NOMO-1 treated with DMSO at 0.1 percent for 48 hours (cell line): ENCODE measurements around the gene CDYL.
"Not testable (repeated sequence)": the region's sequence is repeated elsewhere in the genome, so short reads cannot be mapped to it uniquely, and the experiment has no call there.

Source experiments
- DNase-seq: peaks from one replicate; lab custom pipeline; 2025; ENCODE audit not compliant: unreplicated experiment; lab: John Stamatoyannopoulos, UW

Gene CDYL

DNA sequence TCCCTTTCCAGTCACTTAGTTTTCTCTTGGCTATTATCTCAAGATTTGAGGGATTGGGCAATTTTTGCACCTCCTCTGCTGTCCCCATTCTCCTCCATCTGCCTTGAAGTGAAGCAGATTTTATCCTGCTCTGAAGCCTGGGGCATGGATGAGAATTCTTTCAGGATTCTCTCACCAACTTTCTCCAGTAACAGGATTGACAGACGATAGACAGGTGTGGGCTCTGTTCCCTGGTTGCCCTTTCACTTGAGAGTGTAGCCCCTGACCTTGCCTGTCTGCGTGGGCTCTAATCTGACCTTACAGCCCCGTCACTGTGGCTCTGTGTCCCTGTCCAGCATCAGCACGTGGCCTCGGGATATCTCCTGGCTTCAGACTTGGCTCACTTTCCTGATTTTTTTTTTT, 27.1 kb downstream of the CDYL start:
- DNase-seq: no peak

DNA sequence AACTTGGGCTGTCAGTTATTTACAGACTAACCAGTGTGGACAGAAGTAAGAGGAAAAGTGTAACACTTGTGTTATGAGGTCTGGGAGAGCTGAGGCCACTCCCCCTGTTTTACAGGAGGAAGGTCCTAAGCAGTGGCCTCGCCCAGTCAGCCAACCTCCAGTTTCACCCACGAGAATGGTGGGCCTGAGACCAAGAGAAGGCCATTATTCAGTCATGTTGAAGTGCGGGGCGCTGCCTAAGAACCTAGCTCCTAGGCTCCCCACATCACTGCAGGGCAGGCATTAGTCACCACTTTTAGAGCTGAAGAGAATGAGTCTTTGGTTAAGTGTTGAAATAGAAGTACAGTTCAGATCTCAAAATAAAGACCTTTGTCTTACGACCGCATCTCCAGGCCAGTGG, 27.9 kb downstream of the CDYL start:
- no peak for DNase-seq

DNA sequence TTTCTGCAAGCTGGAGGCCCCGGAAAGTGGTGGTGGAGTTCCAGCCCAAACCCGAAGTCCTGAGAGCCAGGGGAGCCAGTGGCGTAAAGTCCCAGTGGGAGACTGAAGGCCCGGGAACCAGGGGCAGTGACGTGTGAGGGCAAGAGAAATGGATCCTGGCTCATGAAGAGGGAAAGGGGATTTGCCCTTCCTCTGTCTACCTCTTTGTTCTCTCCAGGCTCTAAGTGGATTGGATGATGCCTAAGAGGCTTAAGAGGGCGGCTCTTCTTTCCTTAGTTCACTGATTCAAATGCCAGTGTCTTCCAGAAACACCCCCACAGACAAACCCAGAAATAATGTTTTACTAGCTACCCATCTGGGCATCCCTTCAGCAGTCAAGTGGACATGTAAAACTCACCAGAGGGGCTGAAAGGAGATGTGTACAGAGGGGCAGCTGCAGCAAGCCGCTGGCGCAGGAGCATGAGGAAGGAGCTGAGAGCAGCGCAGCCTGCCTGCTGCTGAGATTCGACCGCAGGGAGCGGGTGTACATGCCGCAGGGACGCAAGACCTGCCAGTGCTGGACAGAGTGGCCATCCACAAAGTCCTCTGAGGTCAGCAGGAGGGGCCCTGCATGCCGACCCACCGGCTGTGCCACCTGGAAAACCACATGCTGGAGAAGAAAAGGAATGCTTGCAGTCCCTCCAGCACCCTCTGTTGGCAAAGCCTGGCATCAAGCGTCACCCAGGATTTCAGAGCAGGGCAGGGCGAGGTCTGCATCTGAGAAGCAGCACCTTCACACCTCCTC, 29.5 kb downstream of the CDYL start:
- no peak for DNase-seq

DNA sequence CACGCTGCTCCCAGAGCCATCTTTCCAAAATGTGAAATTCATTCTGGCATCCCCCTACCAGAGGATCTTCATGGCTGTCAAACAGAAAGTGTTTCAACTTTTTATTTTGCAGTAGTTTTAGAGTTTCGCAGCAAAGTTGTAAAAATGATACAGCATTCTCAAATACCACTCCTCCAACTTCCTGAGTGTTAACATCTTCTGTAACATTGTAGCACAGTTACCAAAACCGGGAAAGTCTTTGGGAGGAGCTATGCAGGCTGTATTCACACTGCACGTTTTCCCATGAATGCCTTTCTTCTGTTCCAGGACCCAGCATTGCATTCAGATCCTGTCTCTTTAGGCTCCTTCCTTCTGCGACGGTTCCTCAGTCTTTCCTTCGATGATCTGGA, 30.1 kb downstream of the CDYL start:
- no peak for DNase-seq

DNA sequence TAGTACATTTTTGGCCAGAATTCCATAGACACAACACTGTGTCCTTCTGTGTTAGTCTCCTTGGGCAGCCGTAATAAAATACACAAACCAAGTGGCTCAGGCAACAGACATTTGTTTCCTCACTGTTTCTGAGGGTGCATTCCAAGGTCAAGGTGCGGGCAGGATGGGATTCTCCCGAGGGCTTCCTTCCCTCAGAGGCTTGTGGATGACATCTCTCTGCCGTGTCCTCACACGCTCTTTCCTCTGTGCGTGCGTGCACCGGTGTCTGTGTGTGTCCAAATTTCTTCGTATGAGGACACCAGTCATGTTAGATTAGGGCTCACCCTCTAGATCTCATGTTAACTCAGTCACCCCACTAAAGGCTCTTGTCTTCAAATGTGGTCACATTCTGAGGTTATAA, 30.6 kb downstream of the CDYL start:
- no peak for DNase-seq

DNA sequence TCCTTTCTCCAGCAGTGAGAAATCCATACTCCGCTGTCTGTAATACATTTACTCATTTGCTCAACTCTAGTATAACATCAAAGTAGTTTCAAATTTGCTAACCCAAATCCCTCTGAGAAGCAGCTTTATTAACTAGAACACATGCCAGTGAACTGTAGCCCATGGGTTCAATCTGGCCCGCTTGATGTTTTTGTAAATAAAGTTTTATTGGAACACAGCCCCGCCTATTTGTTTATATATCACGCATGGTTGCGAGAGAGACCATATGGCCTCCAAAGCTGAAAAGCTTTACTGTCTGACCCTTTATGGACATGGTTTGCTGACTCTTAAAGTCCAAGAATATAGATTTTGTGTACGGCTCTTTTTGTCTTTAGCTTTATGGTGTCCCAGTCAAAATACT, 32.2 kb downstream of the CDYL start:
- DNase-seq: no peak

DNA sequence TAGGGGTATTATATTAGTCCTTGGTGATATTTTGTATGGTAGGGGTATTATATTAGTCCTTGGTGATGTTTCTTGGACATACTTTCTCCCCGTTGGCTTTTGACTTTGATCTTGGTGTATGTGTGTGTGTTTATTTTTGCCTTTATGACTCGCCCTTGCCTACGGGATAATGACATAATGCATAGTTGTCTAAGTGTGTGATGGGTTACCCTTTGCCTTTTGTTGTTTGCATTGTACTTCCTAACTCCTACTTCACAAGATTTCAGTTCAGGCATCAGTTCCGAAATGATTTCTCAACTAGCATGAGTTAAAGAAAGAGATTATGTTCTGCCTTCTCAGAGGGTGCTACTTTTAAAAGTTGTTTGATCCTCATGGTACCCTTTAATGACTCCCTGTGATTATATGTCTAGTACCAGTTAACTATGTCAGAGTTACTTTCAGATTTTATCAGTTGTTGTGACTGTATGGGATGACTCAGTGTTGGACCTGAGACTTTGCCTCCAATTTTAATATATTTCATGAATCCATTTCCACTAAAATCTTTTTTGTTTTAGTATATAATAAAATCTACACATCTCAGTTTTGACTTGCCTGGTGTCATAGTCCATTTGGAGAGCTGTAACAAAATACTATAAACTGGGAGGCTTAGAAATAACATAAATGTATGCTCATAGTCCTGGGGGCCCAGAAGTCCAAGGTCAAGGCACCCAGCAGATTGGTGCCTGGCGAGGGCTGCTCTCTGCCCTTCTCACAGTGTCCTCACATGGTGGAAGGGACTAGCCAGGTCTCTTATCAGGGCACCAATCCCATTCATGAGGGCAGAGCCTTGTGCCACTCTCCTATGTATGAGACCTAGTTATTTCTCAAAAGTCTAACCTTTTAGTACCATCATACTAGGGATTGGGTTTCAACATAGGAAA, 34.1 kb downstream of the CDYL start:
- no peak for DNase-seq

DNA sequence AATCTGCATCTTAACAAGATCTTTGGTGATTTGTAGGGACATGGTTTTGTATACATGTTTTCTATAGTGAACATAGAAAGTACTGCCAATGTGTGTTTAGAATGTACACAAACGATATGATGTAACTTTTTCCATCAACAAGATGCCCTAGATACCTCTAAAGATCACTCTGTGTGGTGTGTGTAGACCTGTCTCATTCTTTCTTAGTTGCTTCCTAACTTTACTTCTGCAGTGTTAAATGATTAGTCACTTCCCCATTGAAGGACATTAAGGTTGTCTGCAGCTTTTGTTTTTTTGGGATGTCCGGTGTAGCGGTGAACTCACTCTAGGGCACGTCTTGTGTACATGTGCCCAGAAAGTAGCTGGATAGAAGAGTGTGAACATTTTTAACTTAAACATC, 35.9 kb downstream of the CDYL start:
- DNase-seq: peak; percentile 57

DNA sequence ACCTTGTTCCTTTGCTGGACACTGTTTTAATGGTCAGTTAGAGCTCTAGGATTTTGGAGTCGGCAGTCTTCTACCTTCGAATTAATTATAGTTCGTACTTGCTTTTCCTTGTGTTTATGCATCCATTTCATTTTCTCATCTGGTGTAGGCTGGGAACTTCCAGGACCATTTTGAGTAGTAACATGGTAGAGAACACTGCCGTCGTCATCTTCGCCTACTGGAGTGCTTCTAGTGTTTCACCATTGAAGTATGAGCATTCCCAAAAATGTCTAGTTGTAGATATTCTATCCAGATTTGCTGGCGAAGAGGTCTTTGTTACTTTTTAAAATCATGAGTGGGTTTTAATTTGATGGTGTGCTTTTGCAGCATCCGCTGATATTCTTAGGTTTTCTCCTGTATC, 36.9 kb downstream of the CDYL start:
- no peak for DNase-seq

DNA sequence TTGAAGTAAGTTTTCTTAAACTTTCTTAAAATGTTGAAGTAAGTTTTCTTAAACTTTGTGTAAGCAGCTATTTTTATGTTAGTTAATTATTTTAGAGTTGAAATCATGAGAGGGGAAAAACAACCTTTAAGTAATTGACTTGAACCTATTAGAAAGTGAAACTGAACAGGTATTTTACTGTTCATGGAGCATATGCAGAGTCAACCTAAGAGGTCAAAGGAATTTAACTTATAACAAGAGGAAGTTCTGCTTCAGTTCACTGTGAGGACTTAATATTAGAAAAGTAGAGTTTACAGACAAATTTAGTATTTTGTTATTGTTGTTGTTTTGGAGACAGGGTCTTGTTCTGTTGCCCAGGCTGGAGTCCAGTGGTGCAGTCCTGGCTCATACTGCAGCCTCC, 38.0 kb downstream of the CDYL start:
- no peak for DNase-seq

DNA sequence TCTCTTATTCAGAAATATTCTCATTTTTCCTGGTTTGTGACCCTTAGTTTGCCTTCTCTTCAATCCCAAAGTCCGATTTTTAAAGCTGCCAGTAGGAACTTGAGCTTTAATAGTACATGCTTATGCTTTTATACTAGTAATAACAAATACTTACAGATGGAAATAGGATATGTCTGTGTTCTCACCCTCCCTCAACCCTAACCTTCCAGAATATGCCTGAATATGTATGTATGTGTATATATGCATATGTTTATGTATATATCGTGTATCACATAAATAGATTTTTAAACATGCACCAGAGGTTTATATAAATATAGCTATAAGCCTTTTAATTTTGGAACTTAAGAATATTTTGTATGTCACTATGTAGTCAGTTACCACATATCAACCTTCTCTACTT, 38.8 kb downstream of the CDYL start:
- no peak for DNase-seq

DNA sequence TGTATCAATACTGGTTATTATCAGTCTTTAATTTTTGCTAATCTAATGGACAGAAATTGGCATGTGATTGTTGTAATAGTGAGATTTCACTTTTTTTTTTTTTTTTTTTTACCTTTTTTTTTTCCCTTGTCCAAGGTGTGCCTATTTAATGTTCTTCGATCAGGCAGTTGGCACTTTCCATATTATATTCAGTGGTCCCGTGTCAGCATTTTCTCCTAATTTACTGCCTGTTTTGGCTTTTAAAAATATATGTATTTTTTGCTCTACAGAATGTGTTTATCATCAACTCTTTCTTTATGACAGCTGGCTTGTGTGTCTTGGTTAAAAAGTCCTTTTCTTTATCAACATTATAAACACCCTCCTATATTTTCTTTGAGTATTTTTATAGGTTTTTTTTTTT, 39.4 kb downstream of the CDYL start:
- no peak for DNase-seq

DNA sequence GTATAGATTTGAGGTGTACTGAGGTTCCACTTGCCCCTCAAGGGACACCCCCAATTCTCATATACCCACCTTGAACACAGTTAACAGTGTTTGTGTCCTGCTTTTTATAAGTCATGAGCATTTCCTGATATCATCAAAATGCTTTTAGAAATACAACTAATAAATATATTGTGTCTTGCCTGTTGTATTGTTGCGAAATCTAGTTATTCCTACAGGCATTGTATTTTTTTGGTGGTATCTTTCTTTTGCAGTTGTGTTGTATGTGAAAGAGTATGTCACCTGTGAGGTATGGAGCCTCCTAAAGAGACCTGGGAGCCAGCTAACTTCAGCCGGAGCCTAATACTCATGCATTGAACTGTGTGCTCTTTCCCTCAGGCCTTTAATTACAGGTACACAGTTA, 40.7 kb downstream of the CDYL start:
- no peak for DNase-seq

DNA sequence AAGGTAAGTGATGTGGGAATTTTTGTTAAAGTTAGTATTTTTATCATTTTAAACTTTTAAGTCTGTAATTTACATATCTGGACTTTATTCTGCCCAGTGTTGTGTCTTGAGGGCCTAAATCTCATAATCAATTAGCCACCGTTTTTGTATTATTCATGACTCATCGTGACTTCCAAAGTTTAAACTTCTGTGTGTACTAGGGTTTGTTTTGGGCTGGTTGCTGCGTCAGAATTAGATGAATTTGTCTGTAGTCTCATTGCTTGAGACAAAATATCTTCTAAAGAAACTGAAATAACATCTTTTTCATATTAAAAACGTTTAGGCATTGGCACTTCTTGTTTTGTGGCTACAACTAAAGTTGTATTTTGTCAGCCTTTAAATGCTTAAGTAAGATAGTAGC, 41.3 kb downstream of the CDYL start:
- DNase-seq: no peak

DNA sequence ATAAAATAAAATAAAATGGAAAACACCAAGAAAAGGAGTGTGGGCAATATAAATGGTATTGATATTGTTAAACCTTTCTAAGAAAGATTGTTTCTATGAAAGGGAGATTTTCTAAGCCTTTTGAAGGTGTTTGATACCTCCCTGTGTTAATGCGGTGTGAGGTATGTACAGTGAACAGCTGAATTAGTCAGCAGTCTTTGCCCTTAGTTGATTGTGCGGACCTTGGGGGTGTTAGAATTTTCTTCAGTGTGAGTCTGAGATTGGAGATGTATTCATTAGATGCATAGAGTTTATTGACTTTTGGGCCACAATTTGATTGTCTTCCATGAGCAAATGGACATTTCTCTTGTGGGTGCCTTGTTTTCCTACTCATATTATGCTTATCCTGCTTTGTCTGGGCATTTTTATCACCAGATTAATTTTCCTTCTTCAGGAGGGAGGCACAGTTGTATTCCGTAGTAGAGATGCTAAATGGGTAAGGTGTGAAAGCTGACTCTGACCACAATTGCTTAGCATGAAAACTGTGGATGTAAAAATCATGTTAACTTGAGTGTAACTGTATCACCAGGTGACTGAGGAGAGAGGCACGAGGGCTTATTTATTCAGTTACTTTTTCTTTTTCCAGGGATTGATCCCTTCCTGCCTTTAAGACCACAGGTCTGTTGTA, 42.2 kb downstream of the CDYL start:
- no peak for DNase-seq

DNA sequence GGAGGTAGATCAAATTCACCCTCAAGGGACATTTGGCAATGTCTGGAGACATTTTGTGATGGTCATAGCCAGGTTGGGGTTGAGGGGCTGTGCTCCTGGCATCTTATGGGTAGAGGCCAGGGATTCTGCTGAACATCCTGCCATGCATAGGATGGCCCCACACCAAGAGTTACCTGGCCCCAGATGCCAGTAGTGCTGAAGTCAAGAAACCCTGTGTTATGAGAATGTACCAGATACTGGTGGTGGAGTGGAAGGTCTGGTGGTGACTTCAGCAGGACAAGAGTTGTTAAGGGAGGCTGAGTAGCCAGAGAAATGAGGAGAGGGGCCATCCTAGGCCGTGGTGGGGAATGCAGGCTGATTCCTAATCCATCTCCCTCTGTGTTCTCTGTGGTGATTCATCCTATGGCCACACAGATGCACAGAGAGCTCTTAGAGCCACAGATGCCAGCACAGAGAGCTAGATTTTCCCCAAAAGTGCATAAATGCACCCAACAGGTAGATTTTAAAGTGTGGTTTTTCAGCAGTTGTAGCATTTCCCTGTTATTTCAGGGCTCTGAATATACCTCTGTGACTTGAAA, 43.6 kb downstream of the CDYL start:
- no peak for DNase-seq

DNA sequence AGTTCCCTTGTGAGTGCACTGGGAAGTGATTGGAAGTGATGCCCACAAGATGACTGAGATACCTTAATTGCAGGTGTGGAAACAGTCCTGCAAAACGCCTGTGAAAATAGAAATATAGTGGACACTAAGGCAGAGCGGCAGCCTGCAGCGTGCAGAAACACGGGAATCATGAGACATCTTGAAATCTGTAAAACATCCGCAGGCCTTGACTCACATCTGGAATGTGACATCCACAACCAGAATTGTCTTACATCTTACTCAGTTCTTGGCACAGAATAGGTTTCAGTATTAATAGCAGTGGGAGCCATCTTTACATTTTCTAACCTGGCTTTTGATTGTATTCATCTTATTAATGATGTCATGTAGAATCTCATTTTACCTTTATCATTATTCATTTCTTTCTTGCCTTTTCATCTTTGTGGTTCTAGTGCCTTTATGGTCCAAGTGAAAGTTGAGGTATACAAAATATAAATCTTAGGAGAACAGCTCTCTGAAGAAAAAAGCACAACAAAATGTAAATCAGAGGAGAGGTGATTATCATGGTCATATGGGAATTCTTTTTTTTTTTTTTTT, 44.6 kb downstream of the CDYL start:
- DNase-seq: no peak

DNA sequence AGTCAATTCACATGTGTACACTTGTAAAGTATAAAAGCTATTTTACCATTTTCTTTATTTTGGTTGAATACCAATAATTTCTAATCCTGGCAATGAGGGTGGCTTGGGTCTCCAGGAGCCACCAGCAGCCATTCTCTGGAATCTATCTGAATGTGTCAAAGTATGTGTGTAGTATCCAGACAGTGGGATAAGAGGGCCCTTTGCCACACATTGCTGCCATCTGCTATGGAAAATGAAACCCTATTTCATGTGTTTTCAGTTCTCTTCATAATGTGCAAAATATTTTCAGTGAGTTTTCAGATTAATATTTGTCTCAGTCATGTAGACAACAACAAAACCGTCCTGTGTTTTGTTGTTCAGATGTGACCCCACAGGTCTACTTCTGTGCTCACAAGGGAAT, 46.3 kb downstream of the CDYL start:
- no peak for DNase-seq

DNA sequence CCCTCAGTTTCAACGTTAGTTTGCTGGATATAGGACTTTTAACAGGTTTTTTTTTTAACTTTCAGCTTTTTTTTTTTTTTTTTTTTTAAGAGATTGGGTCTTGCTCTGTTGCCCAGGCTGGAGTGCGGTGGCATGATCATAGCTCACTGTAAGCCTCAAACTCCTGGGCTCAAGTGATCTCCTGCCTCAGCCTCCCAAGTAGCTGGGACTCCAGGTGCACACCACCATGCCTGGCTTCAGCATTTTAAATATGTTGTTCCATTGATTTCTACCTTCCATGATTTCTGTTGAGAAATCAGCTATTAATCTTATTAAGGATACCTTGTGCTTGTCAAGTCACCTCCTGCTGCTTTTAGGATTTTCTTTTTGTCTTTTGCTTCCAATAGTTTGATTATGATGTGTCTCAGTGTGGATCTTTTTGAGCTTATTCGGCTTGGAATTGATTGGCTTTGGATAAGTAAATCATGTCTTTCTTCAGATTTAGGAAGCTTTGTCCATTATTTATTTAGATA, 52.0 kb downstream of the CDYL start:
- no peak for DNase-seq

DNA sequence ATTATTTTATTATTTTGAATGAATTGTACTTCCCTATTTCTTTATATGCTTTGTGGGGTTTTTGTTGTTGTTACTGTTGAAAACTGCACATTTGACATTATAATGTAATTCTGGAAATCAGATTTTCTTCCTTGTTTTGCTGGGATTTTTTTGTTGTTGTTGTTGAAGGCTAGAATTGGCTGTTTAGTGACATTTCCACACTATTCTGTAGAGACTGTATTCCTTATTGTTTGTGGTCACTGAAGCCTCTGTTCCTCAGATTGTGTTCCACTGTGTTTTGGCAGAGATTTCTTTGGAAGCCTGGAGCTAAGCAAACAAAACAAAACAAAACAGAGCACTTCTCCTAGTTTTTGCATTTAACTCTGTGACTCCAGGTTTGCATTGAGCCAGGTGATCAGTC, 52.9 kb downstream of the CDYL start:
- DNase-seq: no peak

DNA sequence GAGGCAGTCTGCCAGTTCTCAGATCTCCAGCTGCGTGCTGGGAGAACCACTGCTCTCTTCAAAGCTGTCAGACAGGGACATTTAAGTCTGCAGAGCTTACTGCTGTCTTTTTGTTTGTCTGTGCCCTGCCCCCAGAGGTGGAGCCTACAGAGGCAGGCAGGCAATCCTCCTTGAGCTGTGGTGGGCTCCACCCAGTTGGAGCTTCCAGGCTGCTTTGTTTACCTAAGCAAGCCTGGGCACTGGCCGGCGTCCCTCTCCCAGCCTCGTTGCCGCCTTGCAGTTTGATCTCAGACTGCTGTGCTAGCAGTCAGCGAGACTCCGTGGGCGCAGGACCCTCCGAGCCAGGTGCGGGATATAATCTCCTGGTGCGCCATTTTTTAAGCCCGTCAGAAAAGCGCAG, 59.3 kb downstream of the CDYL start:
- DNase-seq: not testable (repeated sequence)
